Tracheal epithelial cell (primary cell): ENCODE results near the gene CCDC15. TPM values are rescaled to one million over a fixed set of nuclear protein-coding genes. Genes with fewer than 3 reads are reported as not detected.

Experiments
- total RNA-seq: library from RNA; depleted of rRNA; stranded (reverse); fragments of >200 nt; gene quantifications from 2 replicates; pipeline ENCODE4 v1.2.1, GENCODE V29; 2014

CCDC15 gene, protein sequence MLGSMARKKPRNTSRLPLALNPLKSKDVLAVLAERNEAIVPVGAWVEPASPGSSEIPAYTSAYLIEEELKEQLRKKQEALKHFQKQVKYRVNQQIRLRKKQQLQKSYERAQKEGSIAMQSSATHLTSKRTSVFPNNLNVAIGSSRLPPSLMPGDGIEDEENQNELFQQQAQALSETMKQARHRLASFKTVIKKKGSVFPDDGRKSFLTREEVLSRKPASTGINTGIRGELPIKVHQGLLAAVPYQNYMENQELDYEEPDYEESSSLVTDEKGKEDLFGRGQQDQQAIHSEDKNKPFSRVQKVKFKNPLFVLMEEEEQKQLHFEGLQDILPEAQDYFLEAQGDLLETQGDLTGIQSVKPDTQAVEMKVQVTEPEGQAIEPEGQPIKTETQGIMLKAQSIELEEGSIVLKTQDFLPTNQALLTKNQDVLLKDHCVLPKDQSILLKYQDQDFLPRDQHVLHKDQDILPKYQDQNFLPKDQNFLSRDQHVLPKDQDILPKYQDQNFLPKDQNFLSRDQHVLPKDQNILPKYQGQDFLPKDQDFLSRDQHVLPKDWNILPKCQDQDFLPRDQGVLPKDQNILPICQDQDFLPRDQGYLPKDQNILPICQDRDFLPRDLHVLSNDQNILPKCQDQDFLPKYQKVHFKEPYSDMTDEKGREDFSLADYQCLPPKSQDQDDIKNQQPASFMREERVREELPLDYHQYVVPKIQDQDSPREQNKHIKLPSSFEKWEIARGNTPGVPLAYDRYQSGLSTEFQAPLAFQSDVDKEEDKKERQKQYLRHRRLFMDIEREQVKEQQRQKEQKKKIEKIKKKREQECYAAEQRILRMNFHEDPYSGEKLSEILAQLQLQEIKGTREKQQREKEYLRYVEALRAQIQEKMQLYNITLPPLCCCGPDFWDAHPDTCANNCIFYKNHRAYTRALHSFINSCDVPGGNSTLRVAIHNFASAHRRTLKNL
- 1.2 and 1.5 TPM in 2 replicates for total RNA-seq

DNA sequence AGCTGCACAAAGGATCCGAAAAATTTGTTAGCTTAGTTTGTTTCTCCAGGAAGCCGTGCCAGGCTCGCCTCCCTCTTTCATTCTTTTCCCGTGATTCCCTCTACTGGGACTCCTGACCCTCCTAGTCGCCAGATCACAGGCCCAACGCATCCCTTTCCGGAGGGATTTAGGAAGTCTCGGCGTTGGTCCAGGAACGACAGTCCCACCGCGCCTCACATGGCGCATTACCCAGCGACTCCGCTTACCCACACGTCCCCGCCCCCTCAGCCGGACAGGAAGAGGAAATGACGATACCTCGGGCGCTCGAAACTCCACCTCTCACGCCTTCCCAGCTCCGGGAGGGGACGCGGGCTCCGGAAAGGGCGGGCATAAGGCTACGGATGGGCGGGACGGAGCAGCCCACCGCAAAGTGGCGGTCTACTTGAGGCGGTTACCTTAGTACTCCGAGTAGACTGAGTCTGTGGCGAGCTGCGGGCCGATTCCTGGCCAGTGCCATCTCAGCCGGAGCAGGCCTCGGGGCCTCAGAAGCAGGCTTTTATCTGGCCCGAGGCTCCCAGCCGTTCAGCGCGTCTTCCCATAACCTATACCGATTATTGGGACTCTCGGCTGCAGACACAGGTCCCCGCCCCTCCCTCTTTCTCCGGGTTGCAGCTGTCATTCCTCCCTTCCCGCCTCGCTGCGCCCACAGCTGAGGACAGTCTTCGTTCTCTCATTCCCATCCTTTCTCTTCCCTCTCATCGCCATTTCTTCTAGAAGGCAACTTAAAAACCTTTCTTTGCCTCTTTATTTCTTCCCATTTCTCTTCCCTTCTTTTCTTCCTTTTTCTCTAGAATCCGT, at the start of gene CCDC15:
CCDC15 (plus strand) TSS at position 450 of the 837 bp plus-strand sequence. CDS start 531 bp downstream, outside the sequence.

DNA sequence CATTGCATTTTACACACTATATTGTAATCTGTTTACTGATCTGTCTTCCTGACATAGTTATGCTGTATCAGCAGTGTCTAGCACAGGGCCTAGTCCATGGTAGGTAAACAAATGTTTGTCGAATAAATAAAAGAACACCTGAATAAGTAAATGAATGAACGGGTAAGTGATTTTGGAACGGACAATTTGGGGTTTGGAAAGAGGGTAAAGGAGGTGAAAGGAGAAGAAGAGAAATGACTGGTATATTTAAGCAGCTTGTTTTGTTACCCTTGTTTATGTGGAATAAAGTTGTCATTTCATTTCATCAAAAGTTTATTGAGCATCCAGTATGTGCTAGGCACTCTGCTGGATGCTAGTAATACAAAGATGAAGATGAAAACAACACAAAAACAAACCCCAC, 35.1 kb upstream of the CCDC15 start, which contains the start of gene HEPN1:
HEPN1 (plus strand) TSS at position 301 of the 400 bp plus-strand sequence.

DNA sequence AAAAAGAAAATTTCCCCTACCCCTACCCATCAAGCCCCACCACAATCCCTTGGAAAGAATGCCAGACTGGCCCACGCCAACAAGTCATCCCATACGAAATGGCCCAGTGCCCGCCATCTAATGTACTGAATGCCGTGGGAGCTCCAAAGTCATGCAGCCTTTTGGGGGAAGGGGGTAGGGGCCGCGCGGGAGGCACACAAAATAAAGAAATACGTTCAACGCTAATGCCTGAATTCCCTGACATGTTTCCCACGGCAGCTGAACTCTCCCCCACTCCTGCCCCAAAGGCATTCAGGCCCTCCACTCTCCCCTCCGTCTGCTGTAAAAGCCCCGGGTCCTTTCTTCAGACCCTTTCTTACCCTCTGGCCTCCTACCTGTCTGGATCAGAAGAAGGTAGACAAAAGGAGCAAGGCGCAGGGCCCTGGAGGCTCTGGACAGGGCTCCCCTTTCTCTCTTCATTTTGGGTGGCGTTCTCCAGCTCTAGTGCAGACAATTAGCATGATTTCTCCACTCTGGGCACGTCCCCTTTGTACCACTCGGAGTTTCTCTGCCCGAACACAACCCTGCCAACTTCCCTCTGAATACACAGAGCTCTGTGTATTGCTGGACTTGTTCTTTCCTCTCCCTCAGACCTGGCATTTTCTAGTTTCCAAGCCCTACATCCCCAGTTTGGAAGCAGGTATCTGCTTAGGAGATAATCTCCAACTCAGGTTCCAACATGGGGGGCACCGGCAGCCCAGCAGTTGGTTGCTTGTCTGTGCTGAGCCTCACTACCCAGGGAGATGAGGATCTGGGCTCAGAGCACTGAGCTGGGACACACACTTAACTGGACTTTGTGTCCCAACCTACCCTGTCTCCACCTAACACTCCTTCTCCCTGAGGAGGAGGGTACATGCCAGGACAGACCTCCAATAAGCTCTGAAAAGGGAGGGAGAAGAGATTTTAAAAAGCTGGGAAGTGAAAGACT, 18.2 kb upstream of the CCDC15 start, which contains the start of gene HEPACAM:
HEPACAM (minus strand) TSS at position 500 of the 967 bp plus-strand sequence; CDS start at position 459, 41 bp downstream.

DNA sequence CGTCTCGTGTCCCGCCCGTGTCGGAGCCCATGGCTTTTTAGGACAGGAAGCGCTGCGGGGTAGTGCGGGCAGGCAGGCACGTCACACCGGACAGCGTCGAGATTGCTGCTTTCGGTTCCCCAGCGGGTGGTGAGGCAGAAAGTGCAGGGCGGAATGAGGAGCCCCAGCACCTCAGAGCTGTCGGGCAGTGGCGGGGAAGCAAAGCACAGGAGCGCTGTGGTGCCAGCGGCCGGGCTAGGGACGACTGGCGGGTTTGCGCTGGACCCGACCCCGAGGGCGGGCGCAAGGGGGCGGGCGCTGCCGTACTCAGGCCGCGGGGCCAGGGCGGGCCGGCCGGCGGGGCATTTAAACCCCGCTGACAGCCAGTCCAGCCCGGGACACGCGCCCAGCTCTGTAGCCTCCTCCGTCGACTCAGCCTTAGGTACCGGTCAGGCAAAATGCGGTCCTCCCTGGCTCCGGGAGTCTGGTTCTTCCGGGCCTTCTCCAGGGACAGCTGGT, 109.0 kb downstream of the CCDC15 start, which contains the start of gene SLC37A2:
SLC37A2 (plus strand) TSS at position 375 of the 498 bp plus-strand sequence; CDS start at position 438, 63 bp downstream.

Other genes starting within 250 kb of the CCDC15 start
- gene NRGN, start 214.3 kb upstream of the CCDC15 start, total RNA-seq: not detected in 2 replicates
- 1.7 TPM in 1 of 2 replicates, not detected in the other for gene VSIG2, start 201.9 kb upstream of the CCDC15 start, total RNA-seq
- gene ESAM, start 191.9 kb upstream of the CCDC15 start, total RNA-seq: under 0.01 TPM in 1 of 2 replicates, not detected in the other
- gene MSANTD2, start 153.8 kb upstream of the CCDC15 start, total RNA-seq: 3.4 and 3.9 TPM in 2 replicates
- 24.7 and 35.2 TPM in 2 replicates for gene ROBO3, start 88.8 kb upstream of the CCDC15 start, total RNA-seq
- gene ROBO4, start 56.3 kb upstream of the CCDC15 start, total RNA-seq: 0.43 and 0.72 TPM in 2 replicates
- gene HEPN1, start 35.0 kb upstream of the CCDC15 start, total RNA-seq: 0.24 TPM in 1 of 2 replicates, not detected in the other
- gene HEPACAM, start 18.2 kb upstream of the CCDC15 start, total RNA-seq: not detected in 2 replicates
- gene SLC37A2, start 109.1 kb downstream of the CCDC15 start, total RNA-seq: 18.6 and 35.2 TPM in 2 replicates
- 14.0 and 35.4 TPM in 2 replicates for gene TMEM218, start 157.4 kb downstream of the CCDC15 start, total RNA-seq
- gene PKNOX2, start 210.5 kb downstream of the CCDC15 start, total RNA-seq: not detected in 2 replicates